Ectodermal cell (in vitro differentiated cells): Measurements from ENCODE around the gene SLC9A5. TPM values are rescaled to one million over a fixed set of nuclear protein-coding genes. Genes with fewer than 3 reads are reported as not detected.
A peak's percentile ranks its signal among the peaks of the same experiment; 100 is the strongest.

Source experiments
- H3K27ac ChIP-seq: 2 replicates; pipeline ENCODE4 v1.7.0; 2013; ENCODE audit warnings: mild to moderate bottlenecking, low read depth, low read length; ENCODE audit not compliant: insufficient read depth, poor library complexity, severe bottlenecking
- H3K27me3 ChIP-seq: 2 replicates; pipeline ENCODE4 v1.7.0; 2013; ENCODE audit warnings: mild to moderate bottlenecking, low read length; ENCODE audit not compliant: insufficient read depth, control insufficient read depth, poor library complexity, severe bottlenecking
- H3K36me3 ChIP-seq: one replicate; pipeline ENCODE4 v1.7.0; 2013; ENCODE audit warnings: low read length; ENCODE audit not compliant: control insufficient read depth, insufficient read depth
- H3K4me1 ChIP-seq: one replicate; pipeline ENCODE4 v1.7.0; 2013; ENCODE audit warnings: low read length; ENCODE audit not compliant: control insufficient read depth, insufficient read depth
- H3K4me3 ChIP-seq: 2 replicates; pipeline ENCODE4 v1.7.0; 2013; ENCODE audit warnings: low read depth, low read length, control low read depth; ENCODE audit not compliant: insufficient read depth
- H3K9me3 ChIP-seq: 2 replicates; pipeline ENCODE4 v1.7.0; 2013; ENCODE audit warnings: mild to moderate bottlenecking, low read length, moderate library complexity; ENCODE audit not compliant: control insufficient read depth
- WGBS, 2 experiments: methylation state at CpG; one replicate each; pipeline ENCODE4 v1.1.7; 2013; ENCODE audit warnings: missing lambda C conversion rate in 2 of 2; 5-methylcytosine and 5-hydroxymethylcytosine counted together
- polyA plus RNA-seq, 4 experiments: library from polyadenylated mRNA; stranded (reverse); fragments of 50-300 nt; gene quantifications; one replicate each; pipeline ENCODE4 v1.2.3, GENCODE V29; 2013

The SLC9A5 gene
- polyA plus RNA-seq (2013, experiment 1 of 4), result 3.1 TPM
- 3.3 TPM for polyA plus RNA-seq (2013, experiment 2 of 4)
- 3.5 TPM for polyA plus RNA-seq (2013, experiment 3 of 4)
- polyA plus RNA-seq (2013, experiment 4 of 4), result 3.8 TPM

GRCh38 chr16:67248401-67249177 lies at the start of gene SLC9A5:
Gene SLC9A5, plus strand, starts transcription at chr16:67248979. Its CDS starts 36 bp downstream, at chr16:67249015.
- no peaks in the 10 kb centered on the region for H3K36me3 ChIP-seq
- WGBS, 2 experiments, result 0 to 1% methylated on average over 75 of the region's 75 CpGs
- H3K27me3 ChIP-seq, result peaks cover 40% of the 10 kb centered on the region
- no peaks in the 10 kb centered on the region for H3K9me3 ChIP-seq
- H3K4me3 ChIP-seq, result peak within 1 kb of the TSS; percentile 63
- no peak within 1 kb of the TSS for H3K27ac ChIP-seq
- peaks cover 30% of the 10 kb centered on the region for H3K4me1 ChIP-seq

GRCh38 chr16:67199011-67199807 lies 49.6 kb upstream of the SLC9A5 start, which contains the start of gene ELMO3:
Gene ELMO3, plus strand, starts transcription at chr16:67199131. Its CDS starts 196 bp downstream, at chr16:67199327.
- H3K27ac ChIP-seq, result no peak within 1 kb of the TSS
- H3K4me3 ChIP-seq, result no peak within 1 kb of the TSS
- peaks cover 34% of the 10 kb centered on the region for H3K36me3 ChIP-seq
- H3K9me3 ChIP-seq, result no peaks in the 10 kb centered on the region
- H3K4me1 ChIP-seq, result no peaks in the 10 kb centered on the region
- H3K27me3 ChIP-seq, result no peaks in the 10 kb centered on the region
- 77% methylated on average over 60 of the region's 61 CpGs for WGBS, 2 experiments

DNA sequence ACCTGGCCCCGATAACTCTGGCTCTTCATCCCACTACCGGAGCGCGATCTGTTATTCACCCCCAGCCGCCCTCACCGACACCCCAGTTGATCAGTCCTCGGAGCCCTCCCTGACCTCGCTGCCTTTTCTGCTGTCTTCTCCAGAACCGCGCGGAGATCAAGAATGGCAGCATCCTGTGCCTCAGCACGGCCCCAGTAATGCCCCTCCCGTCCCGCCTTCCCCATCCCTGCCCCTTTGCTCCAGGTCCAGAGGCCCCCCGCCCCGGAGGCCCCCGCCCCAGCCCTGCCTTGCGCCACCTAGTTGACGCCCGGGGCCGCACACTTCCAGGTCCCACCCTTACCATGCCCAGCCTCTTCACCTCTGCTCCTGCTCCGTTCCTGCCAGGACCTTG lies 49.0 kb upstream of the SLC9A5 start:
- 79 to 83% methylated on average over 21 to 22 of the region's 22 CpGs for WGBS, 2 experiments

DNA sequence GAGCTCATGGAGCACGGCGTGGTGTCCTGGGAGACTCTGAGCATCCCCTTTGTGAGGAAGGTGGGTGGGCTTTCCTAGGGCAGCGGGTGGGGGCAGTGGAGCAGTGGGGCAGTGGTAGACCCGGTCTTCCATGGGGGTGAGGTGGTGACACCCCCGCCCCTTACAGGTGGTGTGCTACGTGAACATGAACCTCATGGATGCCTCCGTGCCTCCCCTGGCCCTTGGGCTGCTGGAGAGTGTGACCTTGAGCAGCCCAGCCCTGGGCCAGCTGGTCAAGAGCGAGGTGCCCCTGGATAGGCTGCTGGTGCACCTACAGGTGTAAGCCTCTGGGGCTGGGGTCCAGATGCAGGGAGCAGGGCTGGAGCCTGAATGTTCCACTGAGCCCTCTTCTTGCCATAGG lies 48.3 kb upstream of the SLC9A5 start:
- Histone ChIP-seq H3K4me3 (no peak overlapping the region), H3K27ac (no peak overlapping the region), H3K4me1 (no peaks in the 10 kb centered on the region), H3K36me3 (peaks cover 21% of the 10 kb centered on the region), H3K27me3 (no peaks in the 10 kb centered on the region), H3K9me3 (no peaks in the 10 kb centered on the region)
- WGBS, 2 experiments, result 95 to 97% methylated on average over 8 of the region's 8 CpGs

More for the DNA sequence above, 49.0 kb upstream of the SLC9A5 start:
- Histone ChIP-seq H3K27me3 (no peaks in the 10 kb centered on the region), H3K36me3 (peaks cover 28% of the 10 kb centered on the region), H3K4me3 (no peak overlapping the region), H3K9me3 (no peaks in the 10 kb centered on the region), H3K27ac (no peak overlapping the region), H3K4me1 (no peaks in the 10 kb centered on the region)

DNA sequence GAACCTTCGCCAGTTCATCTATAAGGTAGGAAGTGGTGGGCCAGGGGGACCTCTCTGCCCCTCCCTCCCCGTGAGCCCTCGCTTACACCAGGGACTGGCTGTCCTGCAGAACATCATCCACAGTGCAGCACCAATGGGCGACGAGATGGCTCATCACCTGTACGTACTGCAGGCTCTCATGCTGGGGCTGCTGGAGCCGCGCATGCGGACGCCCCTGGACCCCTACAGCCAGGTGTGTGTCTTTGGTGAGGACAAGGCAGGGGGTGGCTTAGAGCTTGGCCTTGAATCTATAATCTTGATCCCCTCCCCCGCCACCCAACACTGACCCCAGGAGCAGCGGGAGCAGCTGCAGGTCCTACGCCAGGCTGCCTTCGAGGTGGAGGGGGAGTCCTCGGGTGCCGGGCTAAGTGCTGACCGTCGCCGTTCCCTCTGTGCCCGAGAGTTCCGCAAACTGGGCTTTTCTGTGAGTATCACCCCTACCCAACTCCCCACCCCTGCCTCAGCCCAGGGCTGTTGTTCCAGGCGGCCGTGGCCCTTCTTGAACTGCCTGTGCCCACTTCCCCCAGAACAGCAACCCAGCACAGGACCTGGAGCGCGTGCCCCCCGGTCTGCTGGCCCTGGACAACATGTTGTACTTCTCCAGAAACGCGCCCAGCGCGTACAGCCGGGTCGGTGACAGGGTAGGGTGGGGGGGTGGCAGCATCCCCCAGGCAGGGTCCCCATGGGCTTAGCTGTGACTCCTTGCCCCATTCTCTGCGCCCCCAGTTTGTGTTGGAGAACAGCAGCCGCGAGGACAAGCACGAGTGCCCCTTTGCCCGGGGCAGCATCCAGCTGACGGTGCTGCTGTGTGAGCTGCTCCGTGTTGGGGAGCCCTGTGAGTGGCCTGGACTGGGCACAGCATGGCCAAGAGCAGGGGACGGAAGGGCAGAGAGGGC lies 47.1 kb upstream of the SLC9A5 start:
- Histone ChIP-seq H3K4me3 (no peak overlapping the region), H3K36me3 (peaks cover 9% of the 10 kb centered on the region), H3K27me3 (no peaks in the 10 kb centered on the region), H3K9me3 (no peaks in the 10 kb centered on the region), H3K27ac (no peak overlapping the region), H3K4me1 (peaks cover 4% of the 10 kb centered on the region)
- 96 to 97% methylated on average over 40 of the region's 40 CpGs for WGBS, 2 experiments

DNA sequence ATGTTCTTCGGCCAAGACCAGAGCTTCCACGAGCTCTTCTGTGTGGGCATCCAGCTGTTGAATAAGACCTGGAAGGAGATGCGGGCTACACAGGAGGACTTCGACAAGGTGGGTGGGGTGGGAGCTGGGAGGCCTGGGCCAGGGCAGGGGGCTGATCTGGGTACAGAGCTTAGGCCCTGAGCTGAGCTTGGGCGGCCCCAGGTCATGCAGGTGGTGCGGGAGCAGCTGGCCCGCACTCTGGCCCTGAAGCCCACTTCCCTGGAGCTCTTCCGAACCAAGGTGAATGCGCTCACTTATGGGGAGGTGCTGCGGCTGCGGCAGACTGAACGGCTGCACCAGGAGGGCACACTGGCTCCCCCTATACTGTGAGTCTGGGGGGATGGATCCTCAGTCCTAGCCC lies 46.4 kb upstream of the SLC9A5 start:
- Histone ChIP-seq H3K36me3 (peaks cover 2% of the 10 kb centered on the region), H3K27me3 (no peaks in the 10 kb centered on the region), H3K27ac (no peak overlapping the region), H3K4me1 (peaks cover 12% of the 10 kb centered on the region), H3K9me3 (no peaks in the 10 kb centered on the region), H3K4me3 (no peak overlapping the region)
- 95 to 96% methylated on average over 12 of the region's 12 CpGs for WGBS, 2 experiments

- 95 to 96% methylated on average over 23 of the region's 23 CpGs for WGBS, 2 experiments
- no peaks in the 10 kb centered on the region for H3K9me3 ChIP-seq
- H3K27ac ChIP-seq, result no peak overlapping the region
- no peak overlapping the region for H3K4me3 ChIP-seq
- H3K36me3 ChIP-seq, result no peaks in the 10 kb centered on the region
- H3K27me3 ChIP-seq, result no peaks in the 10 kb centered on the region
- peaks cover 15% of the 10 kb centered on the region for H3K4me1 ChIP-seq
These were observed 45.8 kb upstream of the SLC9A5 start for GRCh38 chr16:67202956-67203493.

GRCh38 chr16:67204076-67204475 lies 44.7 kb upstream of the SLC9A5 start:
- no peaks in the 10 kb centered on the region for H3K27me3 ChIP-seq
- whole genome bisulfite sequencing, 2 experiments, result 93 to 94% methylated on average over 4 of the region's 4 CpGs
- peaks cover 15% of the 10 kb centered on the region for H3K4me1 ChIP-seq
- H3K27ac ChIP-seq, result no peak overlapping the region
- H3K9me3 ChIP-seq, result no peaks in the 10 kb centered on the region
- H3K36me3 ChIP-seq, result no peaks in the 10 kb centered on the region
- H3K4me3 ChIP-seq, result no peak overlapping the region

DNA sequence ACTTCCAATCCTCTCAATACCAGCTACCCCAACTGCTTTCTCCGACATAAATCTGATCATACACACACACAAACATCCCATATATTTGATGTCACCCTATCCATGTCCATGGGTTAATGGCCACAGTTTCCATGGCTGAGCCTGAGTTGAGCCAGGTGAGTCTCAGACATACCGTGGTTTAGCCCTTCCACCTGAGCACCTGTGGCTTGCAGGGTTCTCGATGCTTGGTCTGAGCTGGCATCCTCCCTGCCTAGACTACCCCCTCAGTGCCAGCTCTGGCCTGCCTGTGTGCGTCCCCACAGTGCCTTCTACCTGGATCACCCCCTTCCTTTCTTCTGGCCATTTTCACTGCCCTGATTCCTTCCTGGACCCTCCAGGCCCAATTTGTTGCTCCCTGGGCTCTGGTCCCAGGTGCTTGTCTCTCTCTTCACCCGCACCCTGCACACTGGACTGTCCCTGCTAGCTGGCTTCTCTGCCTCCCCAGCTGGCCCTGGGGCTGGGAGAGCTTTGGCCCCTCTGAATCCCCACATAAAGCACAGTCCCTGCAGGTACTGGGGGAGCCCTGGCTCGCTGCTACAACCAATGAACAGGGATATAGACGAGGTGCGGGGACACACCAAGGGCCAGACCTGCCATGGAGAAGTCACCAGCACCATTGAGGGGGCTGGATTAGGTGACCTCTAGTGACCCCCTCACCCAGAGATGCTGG lies 42.5 kb upstream of the SLC9A5 start:
- Histone ChIP-seq H3K36me3 (no peaks in the 10 kb centered on the region), H3K27ac (no peak overlapping the region), H3K9me3 (no peaks in the 10 kb centered on the region), H3K27me3 (no peaks in the 10 kb centered on the region), H3K4me1 (peaks cover 15% of the 10 kb centered on the region), H3K4me3 (no peak overlapping the region)
- WGBS, 2 experiments, result 80 to 86% methylated on average over 8 of the region's 8 CpGs
